HG02588 (cell line): ENCODE data around the gene POLR1D.

ENCODE experiments used
- ATAC-seq: cut with Tn5 transposase; IDR thresholded peaks from one replicate; pipeline ENCODE4 v1.9.1; 2021; ENCODE audit warnings: mild to moderate bottlenecking, moderate library complexity; ENCODE audit not compliant: unreplicated experiment

POLR1D gene

DNA sequence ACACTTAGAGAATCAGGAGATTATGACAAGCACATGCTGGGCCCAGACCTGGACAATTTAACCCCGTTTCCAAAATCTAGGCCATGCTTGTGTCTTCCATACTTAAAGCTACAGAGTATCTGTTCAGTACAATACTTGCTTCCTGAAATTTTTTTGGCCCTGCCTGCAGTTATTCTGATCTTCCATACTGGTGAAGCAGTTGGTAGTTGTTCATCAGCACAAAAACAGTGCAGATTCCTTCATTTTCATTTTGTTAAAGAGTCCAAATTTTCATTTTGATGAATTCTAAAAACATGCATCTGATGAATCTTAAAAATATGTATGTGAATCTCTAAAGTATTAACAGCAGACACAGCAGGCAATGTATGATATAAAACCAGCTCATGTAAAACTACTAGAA is 49.2 kb downstream of the POLR1D start:
- ATAC-seq: no peak

DNA sequence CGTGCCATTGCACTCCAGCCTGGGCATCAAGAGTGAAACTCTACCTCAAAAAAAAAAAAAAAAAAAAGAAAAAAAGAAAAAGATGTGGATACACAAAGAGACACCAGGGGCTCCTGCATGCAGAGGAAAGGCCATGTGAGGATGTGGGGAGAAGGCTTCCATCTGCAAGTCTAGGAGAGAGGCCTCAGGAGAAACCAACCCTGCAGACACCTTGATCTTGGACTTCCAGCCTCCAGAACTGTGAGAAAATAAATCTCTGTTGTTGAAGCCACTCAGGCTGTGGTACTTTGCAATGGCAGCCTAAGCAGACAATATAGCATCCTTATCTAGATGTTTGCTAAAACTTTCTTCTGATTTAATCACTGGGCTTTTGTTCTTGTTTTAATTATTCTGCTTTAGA is 50.3 kb downstream of the POLR1D start:
- ATAC-seq: no peak
